Measurements from ENCODE around the gene STK10. TPM values are rescaled to one million over a fixed set of nuclear protein-coding genes. Genes with fewer than 3 reads are reported as not detected.

STK10 gene
- total and polyA plus RNA-seq, 7 experiments from 2014 or later: 55.7 to 474 (median 295) TPM

- Mint-ChIP-seq H3K27me3 (no peaks in the 10 kb centered on the region), H3K4me1 (peaks cover 12 to 34% (median 23%) of the 10 kb centered on the region in 7 donors), H3K36me3 (peaks cover 0 to 5% (median 0%) of the 10 kb centered on the region in 5 donors), H3K9me3 (peaks cover 0 to 2% (median 0%) of the 10 kb centered on the region in 11 donors), H3K4me3 (no peak overlapping the region), H3K27ac (no peak overlapping the region)
- H3K4me3 ChIP-seq (ENCODE audit: low read length): no peak overlapping the region
- no peak overlapping the region for H3K27ac ChIP-seq (ENCODE audit: low read depth, low read length)
- ChIA-PET POLR2A (interaction anchor here (0.7 kb wide), 1 partner anchor 76 kb away, joined by 3 read pairs; no protein-coding TSS in a partner anchor), CTCF (interaction anchor here (0.6 to 1.5 kb wide), 3 partner anchors 98 to 283 kb away, joined by 4 read pairs; no protein-coding TSS in a partner anchor)
- DNase-seq (no peak), ATAC-seq (no peak)
- intact Hi-C loops (cut with micrococcal nuclease): no loop called here
- H3K4me1 ChIP-seq (ENCODE audit: control insufficient read depth in 2 of 2, insufficient read depth in 2 of 2, low read length in 2 of 2): peaks cover 9% of the 10 kb centered on the region in 2 donors
- peaks cover 0 to 4% (median 0%) of the 10 kb centered on the region in 3 experiments for H3K36me3 ChIP-seq (ENCODE audit: control insufficient read depth in 2 of 3, insufficient read depth in 3 of 3, low read length in 3 of 3)
- no peaks in the 10 kb centered on the region for H3K27me3 ChIP-seq (ENCODE audit: control insufficient read depth in 2 of 2, insufficient read depth in 2 of 2, low read length in 2 of 2)
- no peaks in the 10 kb centered on the region for H3K9me3 ChIP-seq (ENCODE audit: control insufficient read depth in 2 of 3, low read length in 3 of 3)
Observed at GRCh38 chr5:172010278-172010677, 177.7 kb downstream of the STK10 start.

- POLR2A ChIA-PET: interaction anchor here (0.7 to 4.7 kb wide), 3 partner anchors 57 to 165 kb away, joined by 3 to 41 read pairs (median 39); no protein-coding TSS in a partner anchor
- Mint-ChIP-seq H3K4me1 (peaks cover 18 to 40% (median 29%) of the 10 kb centered on the region in 7 donors), H3K27ac (no peak overlapping the region), H3K4me3 (no peak overlapping the region), H3K27me3 (no peaks in the 10 kb centered on the region), H3K9me3 (peaks cover 0 to 2% (median 0%) of the 10 kb centered on the region in 11 donors), H3K36me3 (peaks cover 0 to 5% (median 0%) of the 10 kb centered on the region in 5 donors)
- Histone ChIP-seq H3K27me3 (ENCODE audit: control insufficient read depth in 2 of 2, insufficient read depth in 2 of 2, low read length in 2 of 2) (no peaks in the 10 kb centered on the region), H3K4me3 (ENCODE audit: low read length) (no peak overlapping the region), H3K4me1 (ENCODE audit: control insufficient read depth in 2 of 2, insufficient read depth in 2 of 2, low read length in 2 of 2) (peaks cover 14 to 15% of the 10 kb centered on the region in 2 donors), H3K36me3 (ENCODE audit: control insufficient read depth in 2 of 3, insufficient read depth in 3 of 3, low read length in 3 of 3) (peaks cover 0 to 4% (median 0%) of the 10 kb centered on the region in 3 experiments), H3K27ac (ENCODE audit: low read depth, low read length) (no peak overlapping the region), H3K9me3 (ENCODE audit: control insufficient read depth in 2 of 3, low read length in 3 of 3) (no peaks in the 10 kb centered on the region)
- CTCF ChIA-PET: interaction anchor here (1.2 to 1.5 kb wide), 2 partner anchors 98 to 284 kb away, joined by 4 read pairs; no protein-coding TSS in a partner anchor
- DNase-seq: no peak
- intact Hi-C loops (cut with micrococcal nuclease): loop anchor here (5.0 to 10.0 kb wide), 7 partner anchors 33 to 1908 kb away; partner anchors contain the start of genes CPEB4 (in 1 of the 2) and RPL26L1 (in 1 of the 2)
- ATAC-seq: no peak
Observed at GRCh38 chr5:172009536-172010270, 178.3 kb downstream of the STK10 start.

GRCh38 chr5:172008689-172009141 lies 179.3 kb downstream of the STK10 start:
- H3K4me1 Mint-ChIP-seq: peaks cover 21 to 45% (median 34%) of the 10 kb centered on the region in 7 donors
- peaks cover 0 to 4% (median 0%) of the 10 kb centered on the region in 3 experiments for H3K36me3 ChIP-seq (ENCODE audit: control insufficient read depth in 2 of 3, insufficient read depth in 3 of 3, low read length in 3 of 3)
- DNase-seq (no peak), ATAC-seq (no peak)
- H3K27ac ChIP-seq (ENCODE audit: low read depth, low read length): no peak overlapping the region
- no peak overlapping the region for H3K4me3 ChIP-seq (ENCODE audit: low read length)
- CTCF ChIA-PET: interaction anchor here (0.7 to 2.9 kb wide), 3 partner anchors 87 to 285 kb away, joined by 3 to 11 read pairs (median 4); no protein-coding TSS in a partner anchor
- intact Hi-C loops (cut with micrococcal nuclease): loop anchor here (1.0 to 10.0 kb wide), 8 partner anchors 34 to 1909 kb away; partner anchors contain the start of genes CPEB4 (in 1 of the 2) and RPL26L1 (in 1 of the 2)
- H3K4me3 Mint-ChIP-seq: peak overlapping the region in 1 of 10 donors; percentile 12
- no peaks in the 10 kb centered on the region for H3K27me3 ChIP-seq (ENCODE audit: control insufficient read depth in 2 of 2, insufficient read depth in 2 of 2, low read length in 2 of 2)
- peaks cover 21 to 24% of the 10 kb centered on the region in 2 donors for H3K4me1 ChIP-seq (ENCODE audit: control insufficient read depth in 2 of 2, insufficient read depth in 2 of 2, low read length in 2 of 2)
- H3K9me3 Mint-ChIP-seq: peaks cover 0 to 2% (median 0%) of the 10 kb centered on the region in 11 donors
- H3K27me3 Mint-ChIP-seq: no peaks in the 10 kb centered on the region
- H3K36me3 Mint-ChIP-seq: peaks cover 0 to 5% (median 0%) of the 10 kb centered on the region in 5 donors
- no peaks in the 10 kb centered on the region for H3K9me3 ChIP-seq (ENCODE audit: control insufficient read depth in 2 of 3, low read length in 3 of 3)
- POLR2A ChIA-PET: interaction anchor here (0.7 to 4.7 kb wide), 4 partner anchors 22 to 166 kb away, joined by 3 to 41 read pairs (median 22); no protein-coding TSS in a partner anchor
- H3K27ac Mint-ChIP-seq: peak overlapping the region in 3 of 9 donors; percentile 10 to 55 (median 45)

GRCh38 chr5:172008111-172008455 lies 179.9 kb downstream of the STK10 start:
- peaks cover 27 to 52% (median 41%) of the 10 kb centered on the region in 7 donors for H3K4me1 Mint-ChIP-seq
- H3K4me3 Mint-ChIP-seq: peak overlapping the region in 9 of 10 donors; percentile 93 to 99 (median 97)
- CTCF ChIA-PET: interaction anchor here (0.5 to 2.9 kb wide), 4 partner anchors 26 to 180 kb away, joined by 3 to 11 read pairs (median 6); partner anchors contain the start of gene STK10
- H3K9me3 Mint-ChIP-seq: peaks cover 0 to 2% (median 0%) of the 10 kb centered on the region in 11 donors
- H3K27me3 ChIP-seq (ENCODE audit: control insufficient read depth in 2 of 2, insufficient read depth in 2 of 2, low read length in 2 of 2): no peaks in the 10 kb centered on the region
- no peaks in the 10 kb centered on the region for H3K27me3 Mint-ChIP-seq
- peaks cover 0 to 5% (median 0%) of the 10 kb centered on the region in 5 donors for H3K36me3 Mint-ChIP-seq
- H3K27ac Mint-ChIP-seq: peak overlapping the region in 8 of 9 donors; percentile 54 to 100 (median 98)
- no peaks in the 10 kb centered on the region for H3K9me3 ChIP-seq (ENCODE audit: control insufficient read depth in 2 of 3, low read length in 3 of 3)
- ATAC-seq (no peak), DNase-seq (no peak)
- H3K4me3 ChIP-seq (ENCODE audit: low read length): no peak overlapping the region
- POLR2A ChIA-PET: interaction anchor here (0.6 to 4.7 kb wide), 12 partner anchors 8 to 620 kb away, joined by 3 to 41 read pairs (median 6); partner anchors contain the start of genes NPM1 and STK10
- intact Hi-C loops (cut with micrococcal nuclease): loop anchor here (1.0 to 10.0 kb wide), 8 partner anchors 34 to 1909 kb away; partner anchors contain the start of genes CPEB4 (in 1 of the 2) and RPL26L1 (in 1 of the 2)
- H3K27ac ChIP-seq (ENCODE audit: low read depth, low read length): no peak overlapping the region
- H3K36me3 ChIP-seq (ENCODE audit: control insufficient read depth in 2 of 3, insufficient read depth in 3 of 3, low read length in 3 of 3): peaks cover 0 to 4% (median 0%) of the 10 kb centered on the region in 3 experiments
- H3K4me1 ChIP-seq (ENCODE audit: control insufficient read depth in 2 of 2, insufficient read depth in 2 of 2, low read length in 2 of 2): peaks cover 21 to 25% of the 10 kb centered on the region in 2 donors

GRCh38 chr5:172007175-172008110 lies 180.6 kb downstream of the STK10 start:
- Mint-ChIP-seq H3K4me3 (peak overlapping the region; percentile 93 to 99 (median 97)), H3K36me3 (peaks cover 0 to 5% (median 0%) of the 10 kb centered on the region in 5 donors), H3K27ac (peak overlapping the region; percentile 94 to 100 (median 98)), H3K9me3 (peaks cover 0 to 2% (median 0%) of the 10 kb centered on the region in 11 donors), H3K27me3 (no peaks in the 10 kb centered on the region), H3K4me1 (peaks cover 27 to 58% (median 47%) of the 10 kb centered on the region in 7 donors)
- Histone ChIP-seq H3K9me3 (ENCODE audit: control insufficient read depth in 2 of 3, low read length in 3 of 3) (no peaks in the 10 kb centered on the region), H3K27me3 (ENCODE audit: control insufficient read depth in 2 of 2, insufficient read depth in 2 of 2, low read length in 2 of 2) (no peaks in the 10 kb centered on the region), H3K36me3 (ENCODE audit: control insufficient read depth in 2 of 3, insufficient read depth in 3 of 3, low read length in 3 of 3) (peaks cover 0 to 4% (median 0%) of the 10 kb centered on the region in 3 experiments), H3K4me1 (ENCODE audit: control insufficient read depth in 2 of 2, insufficient read depth in 2 of 2, low read length in 2 of 2) (peaks cover 26 to 30% of the 10 kb centered on the region in 2 donors), H3K4me3 (ENCODE audit: low read length) (peak overlapping the region; percentile 89), H3K27ac (ENCODE audit: low read depth, low read length) (peak overlapping the region; percentile 91)
- no peak for ATAC-seq
- no peak for DNase-seq
- ChIA-PET CTCF (interaction anchor here (0.5 to 2.9 kb wide), 8 partner anchors 12 to 181 kb away, joined by 3 to 11 read pairs (median 6); partner anchors contain the start of gene STK10), POLR2A (interaction anchor here (0.6 to 4.7 kb wide), 29 partner anchors 9 to 1050 kb away, joined by 3 to 41 read pairs (median 4); partner anchors contain the start of genes ATP6V0E1, DUSP1, NPM1 and RPL26L1)
- intact Hi-C loops (cut with micrococcal nuclease): loop anchor here (1.0 to 10.0 kb wide), 16 partner anchors 35 to 1910 kb away; partner anchors contain the start of genes ATP6V0E1 (in 1 of the 2), BNIP1 (in 1 of the 2), CPEB4 (in 1 of the 2) and NPM1 (in 1 of the 2)

All from naive thymus-derived CD4-positive, alpha-beta T cell (primary cell).